ENCODE measurements around the gene MLEC.
A peak's percentile ranks its signal among the peaks of the same experiment; 100 is the strongest.

The MLEC gene, protein sequence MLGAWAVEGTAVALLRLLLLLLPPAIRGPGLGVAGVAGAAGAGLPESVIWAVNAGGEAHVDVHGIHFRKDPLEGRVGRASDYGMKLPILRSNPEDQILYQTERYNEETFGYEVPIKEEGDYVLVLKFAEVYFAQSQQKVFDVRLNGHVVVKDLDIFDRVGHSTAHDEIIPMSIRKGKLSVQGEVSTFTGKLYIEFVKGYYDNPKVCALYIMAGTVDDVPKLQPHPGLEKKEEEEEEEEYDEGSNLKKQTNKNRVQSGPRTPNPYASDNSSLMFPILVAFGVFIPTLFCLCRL

GRCh38 chr12:120686690-120687577 is at the start of gene MLEC:
MLEC (plus strand) TSS chr12:120687149; CDS start chr12:120687297, 148 bp downstream.
- peak within 1 kb of the TSS; percentile 86 for H3K4me3 ChIP-seq (ENCODE audit: low read length)
- peak; percentile 98 for DNase-seq (ENCODE audit: low read depth)
- TF ChIP-seq CTCF (IDR thresholded peaks at IDR 0.05; ENCODE audit: insufficient read depth, low read depth, low read length, missing control alignments): peak; percentile 16

GRCh38 chr12:120639771-120640721 is 46.9 kb upstream of the MLEC start, which contains the start of gene CABP1:
CABP1 (plus strand) TSS chr12:120640626; CDS start chr12:120640686, 60 bp downstream.
- DNase-seq (ENCODE audit: low read depth): no peak
- H3K4me3 ChIP-seq (ENCODE audit: low read length): no peak within 1 kb of the TSS
- TF ChIP-seq CTCF (IDR thresholded peaks at IDR 0.05; ENCODE audit: insufficient read depth, low read depth, low read length, missing control alignments): no peak

GRCh38 chr12:120640861-120641833 is 45.8 kb upstream of the MLEC start:
- H3K4me3 ChIP-seq (ENCODE audit: low read length): no peak overlapping the region
- DNase-seq (ENCODE audit: low read depth): peak; percentile 74
- TF ChIP-seq CTCF (IDR thresholded peaks at IDR 0.05; ENCODE audit: insufficient read depth, low read depth, low read length, missing control alignments): no peak

- no peak for DNase-seq (ENCODE audit: low read depth)
- TF ChIP-seq CTCF (IDR thresholded peaks at IDR 0.05; ENCODE audit: insufficient read depth, low read depth, low read length, missing control alignments): no peak
These were observed 44.8 kb upstream of the MLEC start for GRCh38 chr12:120642121-120642520.

DNA sequence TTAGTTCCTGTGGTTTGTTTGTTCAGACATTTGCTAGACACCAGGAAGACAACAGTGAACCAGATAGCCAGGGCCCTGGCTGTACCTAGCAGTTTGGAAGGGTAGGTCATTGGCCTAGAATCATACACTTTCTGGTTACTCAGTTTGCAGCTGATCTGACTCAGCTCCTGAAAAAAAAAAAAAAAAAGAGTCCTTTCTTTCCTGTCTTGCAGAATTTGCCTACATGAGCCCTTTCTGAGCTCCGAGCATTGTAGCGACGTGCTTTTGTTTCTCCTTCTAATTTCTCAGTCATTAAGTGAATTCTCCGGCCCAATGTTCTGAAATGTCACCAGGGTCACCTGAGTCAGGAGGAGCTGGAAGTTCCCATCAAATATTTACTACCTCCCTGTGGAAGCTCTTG is 44.1 kb upstream of the MLEC start:
- TF ChIP-seq CTCF (IDR thresholded peaks at IDR 0.05; ENCODE audit: insufficient read depth, low read depth, low read length, missing control alignments): no peak
- peak; percentile 32 for DNase-seq (ENCODE audit: low read depth)
- H3K4me3 ChIP-seq (ENCODE audit: low read length): no peak overlapping the region

More at GRCh38 chr12:120642121-120642520, 44.8 kb upstream of the MLEC start:
- no peak overlapping the region for H3K4me3 ChIP-seq (ENCODE audit: low read length)

Data from epithelial cell of esophagus (primary cell).